Measurements from ENCODE around the gene S100A4. TPM values are rescaled to one million over a fixed set of nuclear protein-coding genes. Genes with fewer than 3 reads are reported as not detected.
A peak's percentile ranks its signal among the peaks of the same experiment; 100 is the strongest.

Gene S100A4
- total RNA-seq, 2 donors from 2014 or later, result 144 to 156 TPM

DNA sequence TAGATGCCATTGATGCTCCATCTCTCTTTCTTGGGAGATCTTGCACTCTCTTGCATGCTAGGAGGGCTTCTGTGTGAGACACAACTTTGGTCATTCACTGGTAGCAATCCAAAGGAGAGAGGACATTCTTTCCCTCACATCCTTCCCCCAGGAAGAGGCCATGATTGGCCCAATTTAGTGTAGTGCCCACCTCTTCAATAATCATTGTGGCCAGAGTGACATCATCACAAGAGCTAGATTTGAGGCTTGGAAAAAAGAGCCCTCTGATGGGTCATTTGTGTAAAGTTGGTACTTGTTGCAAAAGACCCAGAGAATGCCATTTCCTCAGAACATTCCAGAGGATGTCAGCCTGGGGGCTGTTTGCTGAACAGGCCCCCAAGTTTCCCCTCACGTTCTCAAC is 40.0 kb downstream of the S100A4 start:
- Histone ChIP-seq H3K27me3 (no peaks in the 10 kb centered on the region), H3K27ac (no peak overlapping the region), H3K36me3 (no peaks in the 10 kb centered on the region), H3K4me3 (no peak overlapping the region), H3K4me1 (peaks cover 0 to 24% of the 10 kb centered on the region in 2 donors), H3K9me3 (no peaks in the 10 kb centered on the region)
- TF ChIP-seq, protein P1, sequence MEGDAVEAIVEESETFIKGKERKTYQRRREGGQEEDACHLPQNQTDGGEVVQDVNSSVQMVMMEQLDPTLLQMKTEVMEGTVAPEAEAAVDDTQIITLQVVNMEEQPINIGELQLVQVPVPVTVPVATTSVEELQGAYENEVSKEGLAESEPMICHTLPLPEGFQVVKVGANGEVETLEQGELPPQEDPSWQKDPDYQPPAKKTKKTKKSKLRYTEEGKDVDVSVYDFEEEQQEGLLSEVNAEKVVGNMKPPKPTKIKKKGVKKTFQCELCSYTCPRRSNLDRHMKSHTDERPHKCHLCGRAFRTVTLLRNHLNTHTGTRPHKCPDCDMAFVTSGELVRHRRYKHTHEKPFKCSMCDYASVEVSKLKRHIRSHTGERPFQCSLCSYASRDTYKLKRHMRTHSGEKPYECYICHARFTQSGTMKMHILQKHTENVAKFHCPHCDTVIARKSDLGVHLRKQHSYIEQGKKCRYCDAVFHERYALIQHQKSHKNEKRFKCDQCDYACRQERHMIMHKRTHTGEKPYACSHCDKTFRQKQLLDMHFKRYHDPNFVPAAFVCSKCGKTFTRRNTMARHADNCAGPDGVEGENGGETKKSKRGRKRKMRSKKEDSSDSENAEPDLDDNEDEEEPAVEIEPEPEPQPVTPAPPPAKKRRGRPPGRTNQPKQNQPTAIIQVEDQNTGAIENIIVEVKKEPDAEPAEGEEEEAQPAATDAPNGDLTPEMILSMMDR (IDR thresholded peaks at IDR 0.05), result no peak
- DNase-seq (ENCODE audit: low spot score), result no peak

DNA sequence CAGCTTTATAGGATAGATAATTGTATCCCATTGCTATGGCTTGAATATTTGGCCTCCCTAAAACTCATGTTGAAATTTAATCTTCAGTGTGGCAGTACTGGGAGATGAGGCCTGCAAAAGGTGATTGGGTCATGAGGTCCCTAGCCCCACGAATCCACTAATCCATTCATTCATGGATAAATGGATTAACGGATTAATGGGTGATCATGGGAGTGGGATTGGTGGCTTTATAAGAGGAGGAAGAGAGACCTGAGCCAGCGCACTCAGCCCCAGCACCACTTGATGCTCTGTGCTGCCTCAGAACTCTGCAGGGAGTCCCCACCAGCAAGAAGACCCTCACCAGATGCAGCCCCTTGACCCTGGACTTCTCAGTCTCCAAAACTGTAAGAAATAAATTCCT is 41.8 kb downstream of the S100A4 start:
- Histone ChIP-seq H3K4me3 (no peak overlapping the region), H3K27me3 (no peaks in the 10 kb centered on the region), H3K4me1 (peaks cover 0 to 24% of the 10 kb centered on the region in 2 donors), H3K27ac (no peak overlapping the region), H3K9me3 (no peaks in the 10 kb centered on the region), H3K36me3 (no peaks in the 10 kb centered on the region)
- TF ChIP-seq, protein P1 (IDR thresholded peaks at IDR 0.05), result no peak
- no peak for DNase-seq (ENCODE audit: low spot score)

DNA sequence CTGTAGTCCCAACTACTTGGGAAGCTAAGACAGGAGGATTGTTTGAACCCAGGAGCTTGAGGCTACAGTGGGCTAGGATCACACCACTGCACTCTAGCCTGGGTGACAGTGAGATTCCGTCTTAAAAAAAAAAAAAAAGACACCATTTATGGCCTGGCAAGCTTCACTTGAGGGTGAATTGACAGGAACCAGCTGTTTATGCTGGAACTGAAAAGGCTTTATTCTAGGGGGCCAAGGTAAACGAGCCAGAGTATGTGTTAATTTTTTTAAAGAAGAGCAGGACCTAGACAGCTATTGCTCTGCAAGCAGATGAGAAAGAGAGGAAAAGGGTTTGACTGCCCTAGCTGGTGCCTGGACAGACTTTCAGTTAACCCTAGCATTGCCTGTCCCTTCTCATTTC is 46.9 kb downstream of the S100A4 start:
- no peaks in the 10 kb centered on the region for H3K9me3 ChIP-seq
- no peak overlapping the region for H3K4me3 ChIP-seq
- no peak for DNase-seq (ENCODE audit: low spot score)
- no peaks in the 10 kb centered on the region for H3K36me3 ChIP-seq
- H3K4me1 ChIP-seq, result peaks cover 0 to 6% of the 10 kb centered on the region in 2 donors
- TF ChIP-seq, protein P1 (IDR thresholded peaks at IDR 0.05), result no peak
- no peak overlapping the region for H3K27ac ChIP-seq
- H3K27me3 ChIP-seq, result no peaks in the 10 kb centered on the region

DNA sequence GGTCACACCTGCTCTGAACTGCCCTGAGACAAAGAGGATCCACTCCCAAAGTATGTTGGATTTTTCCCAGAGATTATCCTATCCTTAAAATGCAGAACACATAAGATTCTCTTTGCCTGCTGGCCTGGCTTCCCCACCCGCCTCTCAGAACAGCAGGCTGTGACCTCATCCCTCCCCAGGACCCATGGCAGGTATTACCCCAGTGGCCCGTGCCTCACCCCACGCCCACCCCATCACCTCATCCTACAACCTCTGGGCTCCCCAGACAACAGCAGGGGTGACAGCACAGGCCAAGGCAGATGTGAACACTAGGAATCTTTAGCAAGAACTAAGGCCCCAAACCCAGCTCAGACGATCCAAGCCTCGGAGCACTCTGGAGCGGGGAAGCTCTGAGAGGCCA is 50.1 kb downstream of the S100A4 start:
- no peaks in the 10 kb centered on the region for H3K9me3 ChIP-seq
- no peak overlapping the region for H3K27ac ChIP-seq
- TF ChIP-seq, protein P1 (IDR thresholded peaks at IDR 0.05), result no peak
- peaks cover 0 to 17% of the 10 kb centered on the region in 2 donors for H3K4me1 ChIP-seq
- no peaks in the 10 kb centered on the region for H3K36me3 ChIP-seq
- H3K27me3 ChIP-seq, result no peaks in the 10 kb centered on the region
- H3K4me3 ChIP-seq, result no peak overlapping the region
- DNase-seq (ENCODE audit: low spot score), result no peak

DNA sequence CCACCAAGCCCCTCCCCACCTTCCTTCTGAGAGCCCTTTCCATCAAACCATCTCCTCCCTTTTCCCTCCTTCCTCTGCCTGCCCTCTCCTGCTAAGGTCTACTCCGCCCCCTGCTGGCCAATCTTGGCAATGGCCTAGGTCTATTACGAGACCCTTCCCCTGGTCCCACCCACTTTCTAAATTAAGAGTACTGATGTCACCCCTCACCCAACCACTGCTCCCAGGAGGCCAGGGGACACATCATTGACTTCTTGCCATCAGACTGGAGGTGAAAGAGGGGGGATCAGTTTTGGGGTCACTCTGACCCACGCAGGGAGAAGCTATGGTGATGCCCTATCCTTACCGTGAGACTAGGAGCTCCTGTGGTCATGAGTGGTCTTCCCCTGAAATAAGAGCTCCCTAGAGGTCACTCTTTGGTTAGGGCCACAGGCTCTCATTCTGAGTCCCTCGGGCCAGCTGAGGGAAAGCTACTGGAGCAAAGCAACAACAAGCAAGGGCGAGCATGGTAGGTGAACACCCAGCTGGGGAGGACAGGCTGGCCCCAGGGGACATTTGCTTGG is 50.5 kb downstream of the S100A4 start:
- no peak overlapping the region for H3K4me3 ChIP-seq
- H3K27me3 ChIP-seq, result no peaks in the 10 kb centered on the region
- TF ChIP-seq, protein P1 (IDR thresholded peaks at IDR 0.05), result peak; percentile 89 to 94
- peaks cover 0 to 17% of the 10 kb centered on the region in 2 donors for H3K4me1 ChIP-seq
- DNase-seq (ENCODE audit: low spot score), result no peak
- H3K36me3 ChIP-seq, result no peaks in the 10 kb centered on the region
- H3K27ac ChIP-seq, result no peak overlapping the region
- no peaks in the 10 kb centered on the region for H3K9me3 ChIP-seq

Other genes with a start within 250 kb of the S100A4 start
- not detected for gene PGLYRP3, start 232.9 kb downstream of the S100A4 start, total RNA-seq
- not detected for gene PGLYRP4, start 197.0 kb downstream of the S100A4 start, total RNA-seq
- 100 to 1,000 TPM in 1 of 2 donors, 10 to 100 TPM in 1; 65.7 to 199 TPM for gene S100A9, start 188.0 kb downstream of the S100A4 start, total RNA-seq
- gene S100A12, start 170.2 kb downstream of the S100A4 start, total RNA-seq, result 1 to 10 TPM; 5.5 to 5.7 TPM
- 10 to 100 TPM; 19.1 to 37.1 TPM for gene S100A8, start 154.7 kb downstream of the S100A4 start, total RNA-seq
- not detected for gene S100A7A, start 129.3 kb downstream of the S100A4 start, total RNA-seq
- not detected for gene S100A7, start 85.2 kb downstream of the S100A4 start, total RNA-seq
- gene S100A6, start 9.8 kb downstream of the S100A4 start, total RNA-seq, result 100 to 1,000 TPM; 156 to 324 TPM
- not detected for gene S100A5, start 4.9 kb downstream of the S100A4 start, total RNA-seq
- 1 to 10 TPM; 1.8 to 3.4 TPM for gene S100A3, start 3.5 kb upstream of the S100A4 start, total RNA-seq
- gene S100A2, start 20.0 kb upstream of the S100A4 start, total RNA-seq, result not detected
- gene S100A16, start 67.3 kb upstream of the S100A4 start, total RNA-seq, result 10 to 100 TPM; 62.7 to 85.1 TPM
- 1 to 10 TPM in 1 of 2 donors, under 1 TPM in 1; 0.55 to 2.4 TPM for gene S100A14, start 70.5 kb upstream of the S100A4 start, total RNA-seq
- gene S100A13, start 81.7 kb upstream of the S100A4 start, total RNA-seq, result 100 to 1,000 TPM; 114 to 314 TPM
- gene S100A1, start 82.6 kb upstream of the S100A4 start, total RNA-seq, result 1,000 to 10,000 TPM in 1 of 2 donors, 100 to 1,000 TPM in 1; 965 to 2,413 TPM
- gene CHTOP, start 88.3 kb upstream of the S100A4 start, total RNA-seq, result 10 to 100 TPM; 38.2 to 50.1 TPM
- gene SNAPIN, start 112.9 kb upstream of the S100A4 start, total RNA-seq, result 10 to 100 TPM; 60.8 to 84.0 TPM
- 10 to 100 TPM; 69.2 to 80.9 TPM for gene ILF2, start 125.2 kb upstream of the S100A4 start, total RNA-seq
- gene NPR1, start 132.9 kb upstream of the S100A4 start, total RNA-seq, result 10 to 100 TPM; 19.3 to 42.9 TPM
- 10 to 100 TPM; 21.8 to 26.7 TPM for gene INTS3, start 182.2 kb upstream of the S100A4 start, total RNA-seq
- gene SLC27A3, start 229.6 kb upstream of the S100A4 start, total RNA-seq, result 10 to 100 TPM in 1 of 2 donors, 1 to 10 TPM in 1; 9.9 to 20.1 TPM

All from right atrium auricular region (tissue), 2 donors.